Measurements from ENCODE around the gene TCEAL6.
"Not testable (repeated sequence)": the region's sequence is repeated elsewhere in the genome, so short reads cannot be mapped to it uniquely, and the experiment has no call there.

TCEAL6 gene

GRCh38 chrX:102154218-102154860 is 12.1 kb upstream of the TCEAL6 start:
- Histone ChIP-seq H3K4me2 (ENCODE audit: low read length) (no peak overlapping the region), H3K18ac (ENCODE audit: low read length) (no peak overlapping the region), H2BK5ac (ENCODE audit: low read depth, low read length, poor library complexity) (no peak overlapping the region), H3K27ac (ENCODE audit: low read depth, low read length) (no peak overlapping the region), H4K91ac (ENCODE audit: low read depth, low read length) (no peak overlapping the region), H3K27me3 (ENCODE audit: insufficient read depth, low read length) (no peaks in the 10 kb centered on the region), H4K12ac (ENCODE audit: low read depth, low read length) (no peak overlapping the region), H2AK5ac (ENCODE audit: low read length) (no peak overlapping the region), H3K23ac (ENCODE audit: low read length) (no peak overlapping the region), H3K79me1 (ENCODE audit: low read length) (no peaks in the 10 kb centered on the region), H3K79me2 (ENCODE audit: control insufficient read depth, insufficient read depth, low read length, poor library complexity) (no peaks in the 10 kb centered on the region), H3K4me1 (ENCODE audit: control insufficient read depth in 1 of 2, insufficient read depth in 2 of 2, low read length in 2 of 2) (peaks cover 7 to 8% of the 10 kb centered on the region in 2 experiments), H4K8ac (ENCODE audit: low read depth, low read length) (no peak overlapping the region), H2BK12ac (ENCODE audit: low read length) (no peak overlapping the region), H3K4me3 (ENCODE audit: low read depth, low read length) (no peak overlapping the region), H3K36me3 (ENCODE audit: control insufficient read depth in 1 of 2, insufficient read depth in 2 of 2, low read length in 2 of 2) (no peaks in the 10 kb centered on the region), H3K9me3 (ENCODE audit: insufficient read depth, low read depth, low read length) (no peaks in the 10 kb centered on the region), H2BK120ac (ENCODE audit: insufficient read depth, low read length, poor library complexity) (no peak overlapping the region), H2AFZ (ENCODE audit: insufficient read depth, low read length, poor library complexity) (no peak overlapping the region), H3K14ac (ENCODE audit: low read length) (no peak overlapping the region), H3K9ac (ENCODE audit: low read length) (no peak overlapping the region), H3K4ac (ENCODE audit: low read depth, low read length) (no peak overlapping the region)
- no peak for DNase-seq
- WGBS (ENCODE audit: extremely low coverage, insufficient coverage, insufficient read length) = no CpG with 5 or more reads among the region's 11 CpGs

- not testable (repeated sequence) for H2AFZ ChIP-seq (ENCODE audit: insufficient read depth, low read length, poor library complexity); H3K9ac ChIP-seq (ENCODE audit: low read length); H3K4ac ChIP-seq (ENCODE audit: low read depth, low read length); H2BK12ac ChIP-seq (ENCODE audit: low read length); H4K91ac ChIP-seq (ENCODE audit: low read depth, low read length); H3K36me3 ChIP-seq (ENCODE audit: control insufficient read depth in 1 of 2, insufficient read depth in 2 of 2, low read length in 2 of 2); H3K14ac ChIP-seq (ENCODE audit: low read length); H2AK5ac ChIP-seq (ENCODE audit: low read length); H4K8ac ChIP-seq (ENCODE audit: low read depth, low read length); H3K4me1 ChIP-seq (ENCODE audit: control insufficient read depth in 1 of 2, insufficient read depth in 2 of 2, low read length in 2 of 2); H2BK5ac ChIP-seq (ENCODE audit: low read depth, low read length, poor library complexity); DNase-seq; H3K79me2 ChIP-seq (ENCODE audit: control insufficient read depth, insufficient read depth, low read length, poor library complexity); H3K27me3 ChIP-seq (ENCODE audit: insufficient read depth, low read length); H3K23ac ChIP-seq (ENCODE audit: low read length); H3K18ac ChIP-seq (ENCODE audit: low read length); H3K4me2 ChIP-seq (ENCODE audit: low read length); H2BK120ac ChIP-seq (ENCODE audit: insufficient read depth, low read length, poor library complexity); H4K12ac ChIP-seq (ENCODE audit: low read depth, low read length); H3K79me1 ChIP-seq (ENCODE audit: low read length); H3K4me3 ChIP-seq (ENCODE audit: low read depth, low read length); H3K9me3 ChIP-seq (ENCODE audit: insufficient read depth, low read depth, low read length); H3K27ac ChIP-seq (ENCODE audit: low read depth, low read length)
- WGBS (ENCODE audit: extremely low coverage, insufficient coverage, insufficient read length) = no CpG with 5 or more reads among the region's 19 CpGs
These were observed 650 bp downstream of the TCEAL6 start for GRCh38 chrX:102141631-102142030.

DNA sequence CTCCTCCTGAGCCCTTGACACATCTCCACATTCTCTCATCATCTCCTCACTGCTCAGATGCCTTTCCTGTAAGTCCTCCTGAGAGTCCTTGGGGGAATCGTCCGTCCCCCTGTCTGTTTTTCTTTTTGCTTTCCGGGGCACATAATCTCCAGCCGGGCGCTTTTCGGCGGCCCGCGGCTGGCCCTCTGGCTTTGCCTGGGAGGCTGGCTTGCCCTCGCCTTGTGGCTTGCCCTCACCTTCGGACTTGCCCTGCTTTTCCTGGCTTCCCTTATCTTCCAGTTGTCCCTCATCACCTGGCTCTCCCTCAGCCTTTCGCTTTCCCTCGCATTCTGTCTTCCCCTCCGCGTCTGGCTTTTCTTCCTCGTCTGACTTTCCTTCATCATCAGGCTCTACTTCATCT is 1.4 kb downstream of the TCEAL6 start:
- not testable (repeated sequence) for H2BK120ac ChIP-seq (ENCODE audit: insufficient read depth, low read length, poor library complexity); H3K4ac ChIP-seq (ENCODE audit: low read depth, low read length); H3K4me2 ChIP-seq (ENCODE audit: low read length); H3K4me1 ChIP-seq (ENCODE audit: control insufficient read depth in 1 of 2, insufficient read depth in 2 of 2, low read length in 2 of 2); H3K27ac ChIP-seq (ENCODE audit: low read depth, low read length); H3K4me3 ChIP-seq (ENCODE audit: low read depth, low read length); H3K23ac ChIP-seq (ENCODE audit: low read length); H4K91ac ChIP-seq (ENCODE audit: low read depth, low read length); H3K27me3 ChIP-seq (ENCODE audit: insufficient read depth, low read length); H3K18ac ChIP-seq (ENCODE audit: low read length); H2AFZ ChIP-seq (ENCODE audit: insufficient read depth, low read length, poor library complexity); H4K8ac ChIP-seq (ENCODE audit: low read depth, low read length); H2BK12ac ChIP-seq (ENCODE audit: low read length); H3K79me1 ChIP-seq (ENCODE audit: low read length); H4K12ac ChIP-seq (ENCODE audit: low read depth, low read length); H2BK5ac ChIP-seq (ENCODE audit: low read depth, low read length, poor library complexity); H3K79me2 ChIP-seq (ENCODE audit: control insufficient read depth, insufficient read depth, low read length, poor library complexity); H3K14ac ChIP-seq (ENCODE audit: low read length); DNase-seq; H2AK5ac ChIP-seq (ENCODE audit: low read length); H3K9ac ChIP-seq (ENCODE audit: low read length); H3K36me3 ChIP-seq (ENCODE audit: control insufficient read depth in 1 of 2, insufficient read depth in 2 of 2, low read length in 2 of 2); H3K9me3 ChIP-seq (ENCODE audit: insufficient read depth, low read depth, low read length)
- WGBS (ENCODE audit: extremely low coverage, insufficient coverage, insufficient read length) = no CpG with 5 or more reads among the region's 16 CpGs

GRCh38 chrX:102138064-102138463 is 4.2 kb downstream of the TCEAL6 start:
- no peaks in the 10 kb centered on the region for H3K9me3 ChIP-seq (ENCODE audit: insufficient read depth, low read depth, low read length)
- H2AFZ ChIP-seq (ENCODE audit: insufficient read depth, low read length, poor library complexity) = no peak overlapping the region
- no peak overlapping the region for H3K4me3 ChIP-seq (ENCODE audit: low read depth, low read length)
- H2BK5ac ChIP-seq (ENCODE audit: low read depth, low read length, poor library complexity) = no peak overlapping the region
- H2AK5ac ChIP-seq (ENCODE audit: low read length) = no peak overlapping the region
- H4K91ac ChIP-seq (ENCODE audit: low read depth, low read length) = no peak overlapping the region
- no peak overlapping the region for H2BK12ac ChIP-seq (ENCODE audit: low read length)
- no peak overlapping the region for H3K4me2 ChIP-seq (ENCODE audit: low read length)
- H3K36me3 ChIP-seq (ENCODE audit: control insufficient read depth in 1 of 2, insufficient read depth in 2 of 2, low read length in 2 of 2) = no peaks in the 10 kb centered on the region
- no peak overlapping the region for H3K4ac ChIP-seq (ENCODE audit: low read depth, low read length)
- no peaks in the 10 kb centered on the region for H3K4me1 ChIP-seq (ENCODE audit: control insufficient read depth in 1 of 2, insufficient read depth in 2 of 2, low read length in 2 of 2)
- H3K18ac ChIP-seq (ENCODE audit: low read length) = no peak overlapping the region
- no peak overlapping the region for H4K8ac ChIP-seq (ENCODE audit: low read depth, low read length)
- no CpG with 5 or more reads among the region's 4 CpGs for WGBS (ENCODE audit: extremely low coverage, insufficient coverage, insufficient read length)
- no peak overlapping the region for H3K14ac ChIP-seq (ENCODE audit: low read length)
- H3K79me2 ChIP-seq (ENCODE audit: control insufficient read depth, insufficient read depth, low read length, poor library complexity) = no peaks in the 10 kb centered on the region
- no peak overlapping the region for H3K27ac ChIP-seq (ENCODE audit: low read depth, low read length)
- H3K79me1 ChIP-seq (ENCODE audit: low read length) = no peaks in the 10 kb centered on the region
- no peak for DNase-seq
- no peak overlapping the region for H3K9ac ChIP-seq (ENCODE audit: low read length)
- no peak overlapping the region for H4K12ac ChIP-seq (ENCODE audit: low read depth, low read length)
- no peak overlapping the region for H2BK120ac ChIP-seq (ENCODE audit: insufficient read depth, low read length, poor library complexity)
- no peak overlapping the region for H3K23ac ChIP-seq (ENCODE audit: low read length)
- H3K27me3 ChIP-seq (ENCODE audit: insufficient read depth, low read length) = no peaks in the 10 kb centered on the region

Data from trophoblast cell (in vitro differentiated cells and primary cell).